Parathyroid adenoma (tissue), 2 donors: ENCODE measurements around the gene NEGR1.

Source experiments
- H2AFZ ChIP-seq: fragments of 300-600 bp; sonication (generic); one replicate; pipeline ENCODE4 v1.7.0; 2017; ENCODE audit warnings: antibody characterized with exemption, mild to moderate bottlenecking
- H3K27ac ChIP-seq: fragments of 300-600 bp; sonication (generic); one replicate; pipeline ENCODE4 v1.7.0; 2017
- H3K27me3 ChIP-seq: fragments of 300-600 bp; sonication (generic); one replicate; pipeline ENCODE4 v1.7.0; 2017; ENCODE audit warnings: low read length; ENCODE audit not compliant: control insufficient read depth, insufficient read depth
- H3K36me3 ChIP-seq: fragments of 300-600 bp; sonication (generic); one replicate; pipeline ENCODE4 v1.7.0; 2017; ENCODE audit warnings: low read length; ENCODE audit not compliant: control insufficient read depth, insufficient read depth
- H3K4me1 ChIP-seq: fragments of 300-600 bp; sonication (generic); one replicate; pipeline ENCODE4 v1.7.0; 2017; ENCODE audit warnings: control low read depth
- H3K4me2 ChIP-seq: fragments of 300-600 bp; sonication (generic); one replicate; pipeline ENCODE4 v1.7.0; 2017; ENCODE audit warnings: low read length
- H3K4me3 ChIP-seq: fragments of 300-600 bp; sonication (generic); one replicate; pipeline ENCODE4 v1.7.0; 2017; ENCODE audit warnings: low read depth, low read length
- H3K79me2 ChIP-seq: fragments of 300-600 bp; sonication (generic); one replicate; pipeline ENCODE4 v1.7.0; 2017; ENCODE audit warnings: control low read depth
- H3K9ac ChIP-seq: fragments of 300-600 bp; sonication (generic); one replicate; pipeline ENCODE4 v1.7.0; 2017; ENCODE audit warnings: mild to moderate bottlenecking
- H3K9me3 ChIP-seq: fragments of 300-600 bp; sonication (generic); one replicate; pipeline ENCODE4 v1.7.0; 2017; ENCODE audit warnings: low read length; ENCODE audit not compliant: control insufficient read depth
- TF ChIP-seq, protein P1 (sequence below): fragments of 300-600 bp; sonication (generic); IDR thresholded peaks from one replicate; pipeline ENCODE4 v1.7.0; 2017; ENCODE audit warnings: antibody characterized with exemption, mild to moderate bottlenecking
- donor health status: primary hyperparathyroidism.

Gene NEGR1

DNA sequence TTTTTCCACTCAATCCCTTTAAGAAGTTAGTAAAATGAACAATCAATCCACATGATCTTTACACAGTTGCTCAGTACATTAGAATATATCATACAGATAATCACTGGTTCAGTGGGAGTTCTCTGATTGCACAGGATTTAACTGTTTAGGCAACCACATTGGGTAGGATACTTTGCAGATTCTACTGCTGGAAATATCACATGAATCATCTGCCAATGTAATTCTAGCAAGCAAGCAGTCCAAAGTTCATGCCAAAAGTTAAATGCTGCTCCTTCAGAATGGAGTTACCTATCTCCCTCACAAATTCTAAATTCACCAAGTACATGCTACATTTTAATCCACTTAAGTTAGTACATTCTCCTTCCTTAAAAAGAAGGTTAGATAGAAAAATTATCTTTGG is 52.4 kb downstream of the NEGR1 start:
- H3K36me3 ChIP-seq = no peaks in the 10 kb centered on the region

GRCh38 chr1:72227667-72228066 is 54.7 kb downstream of the NEGR1 start:
- Histone ChIP-seq H3K36me3 (no peaks in the 10 kb centered on the region), H3K4me2 (no peak overlapping the region), H3K4me1 (no peaks in the 10 kb centered on the region), H3K9ac (no peak overlapping the region), H3K4me3 (no peak overlapping the region), H2AFZ (no peak overlapping the region), H3K27me3 (no peaks in the 10 kb centered on the region), H3K79me2 (no peaks in the 10 kb centered on the region), H3K9me3 (no peaks in the 10 kb centered on the region), H3K27ac (no peak overlapping the region)
- TF ChIP-seq, protein P1, sequence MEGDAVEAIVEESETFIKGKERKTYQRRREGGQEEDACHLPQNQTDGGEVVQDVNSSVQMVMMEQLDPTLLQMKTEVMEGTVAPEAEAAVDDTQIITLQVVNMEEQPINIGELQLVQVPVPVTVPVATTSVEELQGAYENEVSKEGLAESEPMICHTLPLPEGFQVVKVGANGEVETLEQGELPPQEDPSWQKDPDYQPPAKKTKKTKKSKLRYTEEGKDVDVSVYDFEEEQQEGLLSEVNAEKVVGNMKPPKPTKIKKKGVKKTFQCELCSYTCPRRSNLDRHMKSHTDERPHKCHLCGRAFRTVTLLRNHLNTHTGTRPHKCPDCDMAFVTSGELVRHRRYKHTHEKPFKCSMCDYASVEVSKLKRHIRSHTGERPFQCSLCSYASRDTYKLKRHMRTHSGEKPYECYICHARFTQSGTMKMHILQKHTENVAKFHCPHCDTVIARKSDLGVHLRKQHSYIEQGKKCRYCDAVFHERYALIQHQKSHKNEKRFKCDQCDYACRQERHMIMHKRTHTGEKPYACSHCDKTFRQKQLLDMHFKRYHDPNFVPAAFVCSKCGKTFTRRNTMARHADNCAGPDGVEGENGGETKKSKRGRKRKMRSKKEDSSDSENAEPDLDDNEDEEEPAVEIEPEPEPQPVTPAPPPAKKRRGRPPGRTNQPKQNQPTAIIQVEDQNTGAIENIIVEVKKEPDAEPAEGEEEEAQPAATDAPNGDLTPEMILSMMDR = no peak

More for the DNA sequence above, 52.4 kb downstream of the NEGR1 start:
- Histone ChIP-seq H3K4me3 (no peak overlapping the region), H3K4me1 (no peaks in the 10 kb centered on the region), H3K27ac (no peak overlapping the region), H3K27me3 (no peaks in the 10 kb centered on the region), H3K4me2 (no peak overlapping the region), H3K79me2 (no peaks in the 10 kb centered on the region), H3K9me3 (no peaks in the 10 kb centered on the region), H2AFZ (no peak overlapping the region), H3K9ac (no peak overlapping the region)
- TF ChIP-seq, protein P1 = no peak

GRCh38 chr1:72224506-72224905 is 57.8 kb downstream of the NEGR1 start:
- H3K9ac ChIP-seq = no peak overlapping the region
- no peak overlapping the region for H3K4me3 ChIP-seq
- no peaks in the 10 kb centered on the region for H3K36me3 ChIP-seq
- H3K27me3 ChIP-seq = no peaks in the 10 kb centered on the region
- no peak overlapping the region for H3K4me2 ChIP-seq
- H3K27ac ChIP-seq = no peak overlapping the region
- no peaks in the 10 kb centered on the region for H3K9me3 ChIP-seq
- H2AFZ ChIP-seq = no peak overlapping the region
- TF ChIP-seq, protein P1 = no peak
- H3K79me2 ChIP-seq = no peaks in the 10 kb centered on the region
- no peaks in the 10 kb centered on the region for H3K4me1 ChIP-seq

GRCh38 chr1:72221811-72222210 is 60.5 kb downstream of the NEGR1 start:
- H3K4me2 ChIP-seq = no peak overlapping the region
- no peak overlapping the region for H3K27ac ChIP-seq
- TF ChIP-seq, protein P1 = no peak
- H3K27me3 ChIP-seq = no peaks in the 10 kb centered on the region
- no peaks in the 10 kb centered on the region for H3K79me2 ChIP-seq
- H3K9ac ChIP-seq = no peak overlapping the region
- no peak overlapping the region for H2AFZ ChIP-seq
- H3K36me3 ChIP-seq = no peaks in the 10 kb centered on the region
- no peaks in the 10 kb centered on the region for H3K4me1 ChIP-seq
- H3K4me3 ChIP-seq = no peak overlapping the region
- no peaks in the 10 kb centered on the region for H3K9me3 ChIP-seq

GRCh38 chr1:72218141-72218739 is 64.1 kb downstream of the NEGR1 start:
- H2AFZ ChIP-seq = no peak overlapping the region
- no peaks in the 10 kb centered on the region for H3K4me1 ChIP-seq
- no peaks in the 10 kb centered on the region for H3K9me3 ChIP-seq
- H3K9ac ChIP-seq = no peak overlapping the region
- no peak overlapping the region for H3K4me3 ChIP-seq
- no peak overlapping the region for H3K27ac ChIP-seq
- H3K36me3 ChIP-seq = no peaks in the 10 kb centered on the region
- H3K27me3 ChIP-seq = no peaks in the 10 kb centered on the region
- H3K79me2 ChIP-seq = no peaks in the 10 kb centered on the region
- TF ChIP-seq, protein P1 = no peak
- no peak overlapping the region for H3K4me2 ChIP-seq
